ENCODE data around the gene SMG1.
"Not testable (repeated sequence)": the region's sequence is repeated elsewhere in the genome, so short reads cannot be mapped to it uniquely, and the experiment has no call there.

Gene SMG1

GRCh38 chr16:18936727-18937340 lies 10.6 kb upstream of the SMG1 start:
- no peak for DNase-seq (ENCODE audit: low read depth in 2 of 2, low spot score in 1 of 2)

DNA sequence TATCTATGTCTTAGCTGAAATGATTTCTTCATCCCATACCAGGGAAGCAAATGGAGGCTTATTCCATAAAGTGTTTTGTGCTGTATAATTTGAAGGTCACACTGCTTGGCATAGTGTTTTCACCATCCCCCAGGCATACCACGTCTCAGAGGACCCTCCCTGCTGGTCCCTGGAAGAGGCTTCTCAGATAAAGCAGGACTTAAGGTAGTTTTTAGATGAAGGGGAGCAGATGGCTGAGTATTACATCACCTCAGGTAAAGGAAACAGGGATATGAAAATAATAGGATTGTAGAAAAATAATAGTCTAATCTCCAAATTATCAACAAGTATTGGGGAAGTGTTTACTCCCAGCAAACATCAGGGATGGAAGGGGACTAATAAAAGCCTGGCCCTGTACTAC lies 7.3 kb upstream of the SMG1 start:
- DNase-seq (ENCODE audit: low read depth in 2 of 2, low spot score in 1 of 2): no peak

DNA sequence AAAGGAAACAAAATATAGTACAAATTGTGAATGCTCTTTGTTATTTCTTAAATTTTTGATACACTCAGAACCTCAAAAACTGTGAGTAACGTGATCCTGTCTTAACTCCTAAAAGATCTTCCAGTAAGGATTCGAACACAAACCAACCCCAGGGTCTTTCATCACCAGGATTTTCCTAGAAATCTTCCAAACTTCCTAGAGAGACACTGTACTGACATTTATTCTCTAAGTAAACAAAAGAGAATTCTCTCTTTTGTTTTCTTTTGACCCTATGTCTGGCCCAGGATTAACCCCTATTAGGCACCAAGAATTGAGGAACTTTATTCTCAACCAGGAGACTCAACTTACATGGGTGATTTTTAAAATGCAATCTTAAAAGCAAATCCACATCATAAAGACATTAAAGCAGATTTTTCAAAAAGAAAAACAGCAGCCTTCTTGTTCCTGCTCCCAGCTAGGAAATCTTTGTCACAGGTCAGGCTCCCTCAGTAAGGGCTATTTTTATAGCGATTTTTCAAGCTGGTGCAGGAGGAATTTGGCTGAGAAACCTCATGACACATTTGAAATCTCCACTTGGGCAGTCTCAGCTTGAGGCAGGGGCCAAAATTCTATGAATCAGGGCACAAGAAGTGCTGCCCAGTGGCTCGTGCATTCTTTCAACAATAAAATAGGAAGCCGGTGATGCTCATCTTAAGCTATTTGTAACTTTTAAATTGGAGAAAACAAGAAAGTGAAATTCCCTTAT lies 6.2 kb upstream of the SMG1 start:
- no peak for DNase-seq (ENCODE audit: low read depth in 2 of 2, low spot score in 1 of 2)

DNA sequence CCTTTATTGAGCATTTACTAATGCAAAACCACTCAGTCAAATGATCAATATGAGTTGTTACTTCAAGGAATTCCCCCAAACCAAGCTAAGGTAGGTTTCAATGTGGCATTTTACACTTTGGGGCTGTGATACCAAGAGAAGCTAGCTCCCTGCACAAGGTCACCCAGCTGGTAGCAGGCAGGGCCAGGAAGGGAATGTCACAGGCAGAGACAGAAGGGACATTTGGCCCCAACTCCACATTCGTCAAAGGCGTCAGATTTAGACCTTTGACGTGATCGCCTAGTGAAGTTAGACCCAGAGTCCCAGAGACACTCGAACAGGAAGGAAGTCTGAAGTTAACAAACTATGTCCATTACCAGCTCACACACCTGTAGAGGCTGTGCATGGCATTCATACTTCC lies 5.5 kb upstream of the SMG1 start:
- DNase-seq (ENCODE audit: low read depth in 2 of 2, low spot score in 1 of 2): no peak

DNA sequence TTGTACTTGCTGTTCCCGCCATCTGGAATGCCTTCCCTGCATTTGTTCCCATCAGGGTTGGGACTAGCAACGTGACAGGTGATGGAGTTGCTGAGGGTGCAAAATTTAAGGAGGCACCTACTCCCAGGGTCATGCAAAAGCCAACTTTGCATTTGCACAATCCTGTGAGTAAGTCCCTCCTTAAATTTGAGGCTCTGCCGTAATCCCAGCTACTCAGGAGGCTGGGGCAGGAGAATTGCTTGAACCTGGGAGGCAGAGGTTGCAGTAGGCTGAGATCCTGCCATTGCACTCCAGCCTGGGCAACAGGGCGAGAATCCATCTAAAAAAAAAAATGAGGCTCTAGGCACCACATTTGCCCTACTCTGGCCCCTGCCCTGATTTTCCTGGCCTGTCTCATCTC lies 3.9 kb upstream of the SMG1 start:
- not testable (repeated sequence) for DNase-seq (ENCODE audit: low read depth in 2 of 2, low spot score in 1 of 2)

DNA sequence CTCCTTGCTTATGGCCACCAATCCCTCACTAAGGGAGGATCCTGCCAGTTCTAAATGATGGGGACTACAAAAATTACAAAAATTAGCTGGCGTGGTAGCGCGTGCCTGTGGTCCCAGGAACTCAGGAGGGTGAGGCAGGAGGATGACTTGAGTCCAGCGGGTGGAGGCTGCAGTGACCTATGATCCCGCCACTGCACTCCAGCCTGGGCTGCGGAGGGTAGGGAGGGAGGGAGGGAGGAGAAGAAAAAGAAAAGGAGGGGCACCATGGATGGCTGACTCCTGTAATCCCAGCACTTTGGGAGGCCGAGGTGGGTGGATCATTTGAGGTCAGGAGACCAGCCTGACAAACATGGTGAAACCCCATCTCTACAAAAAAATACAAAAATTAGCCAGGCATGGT lies 1.9 kb upstream of the SMG1 start:
- DNase-seq (ENCODE audit: low read depth in 2 of 2, low spot score in 1 of 2): not testable (repeated sequence)

DNA sequence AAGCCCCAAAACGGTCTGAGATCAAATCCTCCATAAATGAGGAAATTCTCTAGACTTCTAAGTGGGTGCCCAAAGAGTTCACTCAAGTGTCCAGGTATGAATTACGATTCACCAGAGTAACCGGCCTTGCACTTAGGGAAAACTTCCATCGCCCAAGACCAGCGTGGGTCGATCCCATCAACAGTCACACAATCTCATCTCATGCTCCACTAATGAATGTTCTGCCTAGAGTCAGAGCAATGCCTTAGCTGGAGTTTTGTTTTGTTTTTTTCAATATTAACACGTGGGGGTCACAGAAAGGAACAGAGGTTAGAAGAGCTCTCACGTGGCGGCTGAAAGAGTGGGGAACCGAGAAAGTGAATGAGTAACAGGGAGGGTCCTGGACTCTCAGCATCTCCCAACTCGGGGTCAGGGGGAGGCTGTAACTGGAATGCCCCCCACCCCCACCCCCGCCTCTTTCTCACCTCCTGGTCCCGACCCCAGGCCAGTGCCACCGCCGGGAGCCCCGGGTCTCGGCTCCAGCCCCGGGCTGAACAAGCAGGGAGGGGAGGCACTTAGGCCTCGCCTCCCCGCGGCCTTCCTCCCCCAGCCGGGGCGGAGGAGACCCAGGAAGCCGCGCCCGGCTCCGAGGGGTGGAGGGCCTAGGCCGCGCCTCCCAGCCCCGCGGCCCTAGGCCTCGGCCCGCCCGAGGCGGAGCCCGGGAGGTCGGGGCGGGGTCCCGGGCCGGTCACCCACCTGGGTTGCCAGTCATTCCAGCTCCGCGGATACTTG lies 808 bp downstream of the SMG1 start:
- peak; percentile 18 to 19 for DNase-seq (ENCODE audit: low read depth in 2 of 2, low spot score in 1 of 2)

DNA sequence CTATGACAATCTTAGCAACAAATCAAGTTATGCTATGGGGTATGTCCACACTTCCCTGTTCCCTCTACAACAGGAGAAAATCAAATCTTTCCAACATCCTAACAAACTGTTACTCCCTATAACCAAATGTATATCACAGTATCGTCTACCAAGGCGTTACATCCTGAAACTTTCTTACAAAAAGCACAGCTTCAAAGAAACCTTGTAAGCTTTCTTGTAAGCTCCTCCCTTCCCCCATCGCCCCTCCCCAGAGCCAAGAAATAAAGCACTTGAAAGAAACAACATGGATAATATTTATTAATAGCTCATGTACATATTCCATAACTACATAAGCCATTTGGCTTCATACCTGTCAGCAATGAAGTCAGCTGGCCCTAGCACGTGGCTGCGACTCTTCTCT lies 2.3 kb downstream of the SMG1 start:
- not testable (repeated sequence) for DNase-seq (ENCODE audit: low read depth in 2 of 2, low spot score in 1 of 2)

DNA sequence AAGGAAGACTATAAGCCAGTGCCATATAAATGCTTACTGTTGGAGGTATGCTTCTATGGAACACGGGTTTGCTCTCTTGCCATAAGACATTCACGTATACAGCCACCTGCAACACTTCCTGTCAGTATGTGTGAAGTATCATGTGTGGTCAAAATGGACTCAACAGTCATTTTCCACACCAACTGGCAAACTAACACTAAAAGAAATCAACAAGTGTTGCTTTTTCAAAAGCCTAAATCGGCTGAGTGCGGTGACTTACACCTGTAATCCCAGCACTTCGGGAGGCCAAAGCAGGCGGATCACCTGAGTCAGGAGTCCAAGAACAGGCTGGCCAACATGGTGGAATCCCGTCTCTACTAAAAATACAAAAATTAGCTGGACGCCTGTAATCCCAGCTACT lies 3.1 kb downstream of the SMG1 start:
- DNase-seq (ENCODE audit: low read depth in 2 of 2, low spot score in 1 of 2): not testable (repeated sequence)

DNA sequence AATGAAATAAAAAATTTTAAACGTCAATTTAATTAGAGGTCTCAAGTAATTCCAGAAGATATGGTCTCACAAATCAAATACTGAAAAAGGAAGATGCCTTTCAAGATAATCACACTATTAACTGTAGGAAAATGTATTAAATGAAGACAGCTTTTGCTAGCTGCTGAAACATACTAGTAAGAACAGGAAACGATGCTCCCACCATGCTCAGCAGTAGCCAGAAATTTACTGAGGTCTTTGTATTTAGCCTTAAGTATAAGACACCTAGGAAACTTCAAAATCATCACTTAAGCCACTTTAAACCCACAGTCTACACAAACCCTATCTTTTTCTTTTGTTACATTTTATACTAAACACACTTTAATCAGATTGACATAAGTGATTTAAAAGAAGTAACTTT lies 16.6 kb downstream of the SMG1 start:
- not testable (repeated sequence) for DNase-seq (ENCODE audit: low read depth in 2 of 2, low spot score in 1 of 2)

DNA sequence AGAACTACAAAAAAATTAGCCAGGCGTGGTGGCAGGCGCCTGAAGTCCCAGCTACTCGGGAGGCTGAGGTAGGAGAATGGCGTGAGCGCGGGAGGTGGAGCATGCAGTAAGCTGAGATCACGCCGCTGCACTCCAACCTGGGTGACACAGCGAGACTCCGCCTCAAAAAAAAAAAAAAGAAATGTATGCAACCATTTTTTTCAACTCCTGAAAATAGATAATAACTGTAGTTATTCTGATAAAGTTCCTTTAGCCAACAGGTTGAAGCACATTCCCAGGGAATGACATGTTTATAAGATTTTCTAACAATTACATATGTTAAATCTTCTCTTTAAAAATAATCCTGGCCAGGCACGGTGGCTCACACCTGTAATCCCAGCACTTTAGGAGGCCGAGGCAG lies 17.5 kb downstream of the SMG1 start:
- DNase-seq (ENCODE audit: low read depth in 2 of 2, low spot score in 1 of 2): not testable (repeated sequence)

- DNase-seq (ENCODE audit: low read depth in 2 of 2, low spot score in 1 of 2): not testable (repeated sequence)
Measured at GRCh38 chr16:18902778-18903177, 23.4 kb downstream of the SMG1 start.

GRCh38 chr16:18902044-18902443 lies 24.2 kb downstream of the SMG1 start:
- not testable (repeated sequence) for DNase-seq (ENCODE audit: low read depth in 2 of 2, low spot score in 1 of 2)

DNA sequence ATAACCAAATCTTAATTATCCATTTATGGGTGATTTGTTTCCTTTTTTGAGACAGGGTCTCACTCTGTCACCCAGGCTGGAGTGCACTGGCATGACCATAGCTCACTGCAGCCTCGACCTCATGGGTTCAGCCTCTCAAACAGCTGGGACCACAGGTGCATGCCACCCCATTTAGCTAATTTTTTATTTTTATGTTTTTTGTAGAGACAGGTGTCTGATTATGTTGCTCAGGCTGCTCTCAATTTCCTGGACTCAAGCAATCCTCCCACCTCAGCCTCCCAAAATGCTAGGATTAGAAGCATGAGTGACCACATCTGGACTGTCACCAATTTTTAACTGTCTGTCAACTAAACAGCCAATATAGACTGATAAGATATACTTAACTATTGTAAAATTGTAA lies 25.0 kb downstream of the SMG1 start:
- DNase-seq (ENCODE audit: low read depth in 2 of 2, low spot score in 1 of 2): not testable (repeated sequence)

DNA sequence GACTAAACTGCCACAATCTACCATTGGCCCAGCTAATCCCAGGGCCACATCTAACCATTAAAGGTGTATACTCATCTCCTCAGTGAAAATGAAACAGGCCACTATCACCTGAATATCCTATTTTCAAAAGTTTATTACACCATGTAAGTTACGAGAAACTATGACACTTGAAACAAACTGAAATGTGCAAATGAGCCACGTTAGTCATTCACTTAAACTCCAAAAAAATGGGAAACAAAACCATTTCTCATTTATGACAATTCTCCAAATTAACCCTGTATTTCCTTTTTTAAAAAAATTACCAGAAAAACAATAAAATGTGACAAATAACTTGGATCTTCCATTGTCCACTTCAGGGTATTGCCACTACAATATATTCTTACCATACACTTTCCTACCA lies 41.8 kb downstream of the SMG1 start:
- DNase-seq (ENCODE audit: low read depth in 2 of 2, low spot score in 1 of 2): not testable (repeated sequence)

DNA sequence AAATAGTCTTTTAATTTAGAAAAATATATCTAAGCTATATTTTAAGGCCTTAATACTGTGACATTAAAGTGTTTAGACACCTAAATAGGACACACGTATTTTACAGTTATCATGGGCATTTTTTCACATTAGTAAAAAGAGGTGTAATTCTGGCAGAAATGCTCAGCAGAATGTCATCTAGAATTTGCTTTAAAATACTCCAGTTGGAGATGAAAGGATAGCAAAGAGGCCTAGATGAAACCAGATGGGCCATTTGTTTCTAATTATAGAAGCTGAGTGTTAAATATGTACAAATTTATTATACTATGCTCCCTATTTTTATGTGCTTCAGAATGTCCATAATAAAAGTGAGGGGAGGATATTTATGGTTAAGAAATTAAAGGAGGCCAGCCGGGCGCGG lies 48.5 kb downstream of the SMG1 start:
- DNase-seq (ENCODE audit: low read depth in 2 of 2, low spot score in 1 of 2): not testable (repeated sequence)

- DNase-seq (ENCODE audit: low read depth in 2 of 2, low spot score in 1 of 2): not testable (repeated sequence)
Measured at GRCh38 chr16:18877259-18877658, 48.9 kb downstream of the SMG1 start.

- not testable (repeated sequence) for DNase-seq (ENCODE audit: low read depth in 2 of 2, low spot score in 1 of 2)
Measured at GRCh38 chr16:18876301-18876700, 49.9 kb downstream of the SMG1 start.

DNA sequence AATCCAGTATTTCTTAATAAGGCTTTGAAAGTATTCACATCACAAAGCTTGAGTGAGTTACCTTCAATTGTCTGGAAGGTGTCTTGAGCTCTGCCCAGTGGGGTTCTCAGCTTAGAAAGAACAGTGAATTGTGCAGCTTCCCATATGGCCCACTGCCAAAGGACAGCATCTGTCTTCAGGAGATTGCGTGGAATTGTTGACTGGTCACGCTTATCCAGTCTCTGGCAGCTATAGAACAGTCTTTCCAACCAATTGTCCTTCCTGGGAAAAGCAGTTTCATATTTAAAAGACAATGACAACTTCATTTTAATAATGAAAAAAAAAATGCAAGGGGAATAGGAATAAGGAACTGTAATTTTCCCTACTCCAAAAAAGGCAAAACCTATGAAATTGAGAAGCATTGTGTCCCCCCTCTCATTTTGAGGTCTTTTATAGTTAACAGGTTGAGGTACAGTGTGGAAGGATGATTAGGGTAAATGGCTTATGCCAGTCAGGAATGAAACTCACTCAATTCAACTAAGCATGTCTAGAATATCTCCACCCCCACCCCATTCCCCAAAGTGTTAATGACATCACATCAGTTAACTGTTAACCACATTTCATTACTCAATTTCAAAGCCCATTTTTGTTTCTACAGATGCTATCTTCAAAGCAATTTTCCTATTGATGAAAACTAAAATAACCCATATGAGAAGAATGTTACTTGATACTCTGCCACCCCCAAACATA lies 57.0 kb downstream of the SMG1 start:
- not testable (repeated sequence) for DNase-seq (ENCODE audit: low read depth in 2 of 2, low spot score in 1 of 2)

DNA sequence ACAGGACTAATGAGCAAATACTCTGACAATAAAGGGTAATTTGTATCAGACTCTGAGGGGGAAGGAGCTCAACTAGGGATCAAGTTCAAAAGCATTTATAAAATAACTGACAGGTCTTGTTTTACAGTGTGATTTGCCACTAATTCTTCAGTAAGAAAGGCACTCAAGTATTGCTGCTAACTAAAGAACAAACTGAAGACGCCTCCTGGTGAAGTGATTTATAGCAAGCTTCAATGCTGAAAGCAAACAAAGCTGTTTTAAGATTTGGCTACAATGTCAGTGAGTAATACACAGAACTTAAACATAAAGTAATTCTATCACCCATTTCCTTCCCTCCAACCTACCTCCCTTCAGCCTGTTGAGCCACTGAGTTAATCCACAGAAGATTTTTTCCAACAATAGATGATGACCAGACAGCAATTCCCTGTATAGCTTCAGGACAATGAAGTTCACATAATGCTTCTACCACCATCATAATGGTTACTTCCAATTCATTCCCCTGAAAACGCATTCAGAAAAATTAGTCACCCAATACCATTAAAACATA lies 59.9 kb downstream of the SMG1 start:
- not testable (repeated sequence) for DNase-seq (ENCODE audit: low read depth in 2 of 2, low spot score in 1 of 2)

DNA sequence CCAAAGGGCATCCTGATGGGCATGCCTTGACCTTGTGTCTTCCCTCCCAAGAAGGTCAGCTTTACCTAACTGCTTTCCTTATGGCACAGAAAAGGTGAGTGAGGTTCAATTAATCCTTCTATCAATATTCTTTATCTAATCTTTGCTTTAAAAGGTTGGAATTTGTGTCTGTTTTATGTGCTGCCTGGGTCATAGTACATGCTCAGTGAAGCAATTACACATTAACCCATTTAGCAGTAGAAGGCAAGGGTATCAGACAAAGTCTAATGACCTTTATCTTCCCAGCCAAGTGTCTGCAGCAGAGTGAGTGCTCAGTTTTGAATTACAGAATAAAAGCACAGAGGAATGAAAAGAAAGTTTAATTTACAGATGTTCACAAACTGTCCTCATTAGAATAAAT lies 63.3 kb downstream of the SMG1 start:
- not testable (repeated sequence) for DNase-seq (ENCODE audit: low read depth in 2 of 2, low spot score in 1 of 2)

Measured in stimulated activated CD8-positive, alpha-beta memory T cell treated with anti-CD3 and anti-CD28 coated beads, Interleukin-4, amount 100 ng/mL, for 1 hour (primary cell).